Pancreas (tissue), 10 donors: Measurements from ENCODE around the gene ARRB2. TPM values are rescaled to one million over a fixed set of nuclear protein-coding genes. Genes with fewer than 3 reads are reported as not detected.
A peak's percentile ranks its signal among the peaks of the same experiment; 100 is the strongest.

Experiments used
- ATAC-seq, 4 donors: fragments of 200-7000 bp; cut with Tn5 transposase; one replicate each; pipeline versions ENCODE4 v1.8.0 to v1.9.1; 2020; ENCODE audit warnings: mild to moderate bottlenecking in 4 of 4, moderate library complexity in 4 of 4
- DNase-seq, 6 donors: peaks; one replicate each; pipeline ENCODE4 v3.0.0-alpha.2; 2020
- FAIRE-seq: peaks from 2 replicates; lab custom pipeline; 2012; peaks lifted over from hg19 to GRCh38; lab: Jason Lieb, UNC
- H3K27ac ChIP-seq, 4 donors: fragments of 200-600 bp; sonication (generic); 1 replicate in 3 of 4; 2 replicates in 1 of 4; pipeline versions ENCODE4 v1.5.0 to v1.8.0; 2020
- H3K27me3 ChIP-seq, 4 donors: fragments of 200-600 bp; one replicate each; pipeline ENCODE4 v1.8.0; 2021
- H3K36me3 ChIP-seq, 3 donors: fragments of 200-600 bp; sonication (generic) in 1 of 3; one replicate each; pipeline versions ENCODE4 v1.5.0 to v1.8.0; 2020 to 2021
- H3K4me1 ChIP-seq, 3 donors: fragments of 200-600 bp; one replicate each; pipeline ENCODE4 v1.8.0; 2021
- H3K4me3 ChIP-seq, 4 donors: fragments of 200-600 bp; sonication (generic) in 2 of 4; one replicate each; pipeline versions ENCODE4 v1.5.0 to v1.8.0; 2020 to 2021
- H3K9me3 ChIP-seq, 4 donors: fragments of 200-600 bp; one replicate each; pipeline ENCODE4 v1.8.0; 2021
- WGBS, 2 donors: extraction: QIAGEN DNeasy Blood & Tissue Kit; methylation state at CpG; one replicate each; pipeline ENCODE4 v1.1.7; 2013; 5-methylcytosine and 5-hydroxymethylcytosine counted together
- intact Hi-C, 3 donors: fragments of 100-400 bp; cut with DNase I; formaldehyde crosslinking; loops; one replicate each; pipeline versions ENCODE4 v1.11.1 to v1.14.2; 2022
- polyA plus RNA-seq, 2 donors: library from polyadenylated mRNA; stranded (reverse); fragments of 200-250 nt; gene quantifications; one replicate each; pipeline ENCODE4 v1.2.3, GENCODE V29; 2013
- total RNA-seq, 6 donors: library from RNA; stranded (reverse); fragmentation: NEBNext Ultra II Directional in 4 of 6; extraction: Animal tissue kit (Norgen Biotek cat#: 25700) in 4 of 6; gene quantifications; one replicate each; pipeline versions ENCODE4 v1.2.1 to v1.2.4, GENCODE V29; 2021 to 2023
- TF ChIP-seq, protein P1 (sequence below), 4 donors: fragments of 200-600 bp; sonication (generic) in 3 of 4; IDR thresholded peaks; one replicate each; pipeline versions ENCODE4 v1.5.0 to v1.8.0; 2021; ENCODE audit warnings: antibody characterized with exemption in 4 of 4
- donor health status: healthy with polysubstance abuse.
- donor health status: DM: no; HTN: no; CAD: no; lungs with moderate emphysema.
- donor health status: DM: no; HTN: no; CAD: no.
- donor health status: control.
- donor health status: control.
- donor health status: Bipolar disorder and iron deficiency.
- donor health status: DM: yes; HTN: yes; CAD: no.
- donor health status: DM: no; HTN: no; CAD: no.
- donor health status: DM: no; HTN: no; CAD: no.
- donor health status: DM: yes; HTN: yes; CAD: no.

ARRB2 gene
- total and polyA plus RNA-seq, 8 donors = 11.2 to 49.6 (median 19.5) TPM

- intact Hi-C loops = no loop called here
- H3K4me3 ChIP-seq = no peak overlapping the region
- H3K27me3 ChIP-seq = peaks cover 0 to 7% (median 0%) of the 10 kb centered on the region in 4 donors
- no peaks in the 10 kb centered on the region for H3K36me3 ChIP-seq
- no peaks in the 10 kb centered on the region for H3K4me1 ChIP-seq
- ATAC-seq = peak in 1 of 4 donors; percentile 18
- FAIRE-seq = no peak
- TF ChIP-seq, protein P1, sequence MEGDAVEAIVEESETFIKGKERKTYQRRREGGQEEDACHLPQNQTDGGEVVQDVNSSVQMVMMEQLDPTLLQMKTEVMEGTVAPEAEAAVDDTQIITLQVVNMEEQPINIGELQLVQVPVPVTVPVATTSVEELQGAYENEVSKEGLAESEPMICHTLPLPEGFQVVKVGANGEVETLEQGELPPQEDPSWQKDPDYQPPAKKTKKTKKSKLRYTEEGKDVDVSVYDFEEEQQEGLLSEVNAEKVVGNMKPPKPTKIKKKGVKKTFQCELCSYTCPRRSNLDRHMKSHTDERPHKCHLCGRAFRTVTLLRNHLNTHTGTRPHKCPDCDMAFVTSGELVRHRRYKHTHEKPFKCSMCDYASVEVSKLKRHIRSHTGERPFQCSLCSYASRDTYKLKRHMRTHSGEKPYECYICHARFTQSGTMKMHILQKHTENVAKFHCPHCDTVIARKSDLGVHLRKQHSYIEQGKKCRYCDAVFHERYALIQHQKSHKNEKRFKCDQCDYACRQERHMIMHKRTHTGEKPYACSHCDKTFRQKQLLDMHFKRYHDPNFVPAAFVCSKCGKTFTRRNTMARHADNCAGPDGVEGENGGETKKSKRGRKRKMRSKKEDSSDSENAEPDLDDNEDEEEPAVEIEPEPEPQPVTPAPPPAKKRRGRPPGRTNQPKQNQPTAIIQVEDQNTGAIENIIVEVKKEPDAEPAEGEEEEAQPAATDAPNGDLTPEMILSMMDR (IDR thresholded peaks at IDR 0.05) = no peak
- WGBS, 2 donors = 11 to 16% methylated on average over 44 to 51 of the region's 51 CpGs
- peak in 2 of 6 donors; percentile 58 for DNase-seq
- H3K9me3 ChIP-seq = no peaks in the 10 kb centered on the region
- no peak overlapping the region for H3K27ac ChIP-seq
Observed at GRCh38 chr17:4744999-4745969, 34.9 kb downstream of the ARRB2 start.

GRCh38 chr17:4747847-4748246 lies 37.4 kb downstream of the ARRB2 start:
- no peak for FAIRE-seq
- Histone ChIP-seq H3K36me3 (no peaks in the 10 kb centered on the region), H3K4me1 (no peaks in the 10 kb centered on the region), H3K27me3 (peaks cover 0 to 7% (median 0%) of the 10 kb centered on the region in 4 donors), H3K27ac (peak overlapping the region in 2 of 4 donors; percentile 8 to 39), H3K4me3 (no peak overlapping the region), H3K9me3 (no peaks in the 10 kb centered on the region)
- peak in 2 of 4 donors; percentile 72 to 74 for ATAC-seq
- intact Hi-C loops = no loop called here
- 67 to 76% methylated on average over 5 of the region's 5 CpGs for WGBS, 2 donors
- TF ChIP-seq, protein P1 (IDR thresholded peaks at IDR 0.05) = no peak
- no peak for DNase-seq

DNA sequence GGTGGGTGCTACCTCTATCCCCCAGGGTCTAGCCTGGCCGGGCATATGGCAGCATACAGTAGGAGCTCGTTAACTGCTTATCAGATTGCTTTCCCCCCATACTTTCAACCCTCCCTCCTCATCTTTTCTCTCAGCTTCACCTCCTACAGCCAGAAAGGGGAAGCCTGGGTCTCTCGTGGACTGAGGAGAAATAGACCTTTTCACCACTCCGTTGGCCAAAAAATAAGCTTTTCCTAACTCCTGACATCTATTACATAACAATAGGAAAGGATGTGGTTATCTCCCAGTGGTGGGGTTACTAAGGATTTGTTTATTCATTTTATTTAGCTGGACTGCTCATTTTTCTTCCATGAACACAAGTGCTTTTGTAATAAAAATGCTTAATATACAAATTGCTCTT lies 38.3 kb downstream of the ARRB2 start:
- H3K4me3 ChIP-seq = no peak overlapping the region
- H3K27ac ChIP-seq = no peak overlapping the region
- DNase-seq = no peak
- no peaks in the 10 kb centered on the region for H3K4me1 ChIP-seq
- no peaks in the 10 kb centered on the region for H3K9me3 ChIP-seq
- ATAC-seq = peak in 2 of 4 donors; percentile 18 to 44
- intact Hi-C loops = no loop called here
- peaks cover 0 to 7% (median 0%) of the 10 kb centered on the region in 4 donors for H3K27me3 ChIP-seq
- no peak for FAIRE-seq
- WGBS, 2 donors = 47 to 59% methylated on average over 4 of the region's 4 CpGs
- TF ChIP-seq, protein P1 (IDR thresholded peaks at IDR 0.05) = no peak
- H3K36me3 ChIP-seq = no peaks in the 10 kb centered on the region

- ATAC-seq = peak in 2 of 4 donors; percentile 22 to 43
- Histone ChIP-seq H3K9me3 (no peaks in the 10 kb centered on the region), H3K27me3 (no peaks in the 10 kb centered on the region), H3K27ac (no peak overlapping the region), H3K4me1 (no peaks in the 10 kb centered on the region), H3K36me3 (no peaks in the 10 kb centered on the region), H3K4me3 (no peak overlapping the region)
- no peak for DNase-seq
- WGBS, 2 donors = 19 to 49% methylated on average over 3 of the region's 3 CpGs
- TF ChIP-seq, protein P1 (IDR thresholded peaks at IDR 0.05) = no peak
- intact Hi-C loops = no loop called here
- no peak for FAIRE-seq
Observed at GRCh38 chr17:4750606-4751005, 40.2 kb downstream of the ARRB2 start.

- TF ChIP-seq, protein P1 (IDR thresholded peaks at IDR 0.05) = no peak
- WGBS, 2 donors = 54 to 66% methylated on average over 5 of the region's 5 CpGs
- FAIRE-seq (no peak), DNase-seq (no peak), ATAC-seq (no peak)
- Histone ChIP-seq H3K36me3 (no peaks in the 10 kb centered on the region), H3K4me1 (no peaks in the 10 kb centered on the region), H3K27ac (no peak overlapping the region), H3K9me3 (no peaks in the 10 kb centered on the region), H3K4me3 (no peak overlapping the region), H3K27me3 (no peaks in the 10 kb centered on the region)
- intact Hi-C loops = no loop called here
Observed at GRCh38 chr17:4751932-4752331, 41.5 kb downstream of the ARRB2 start.
